ENCODE measurements around the gene ROR2.

GRCh38 chr9:91720751-91721705 lies 229.0 kb downstream of the ROR2 start:
- TF ChIP-seq CTCF (IDR thresholded peaks at IDR 0.05; ENCODE audit: insufficient read depth, low read length, poor library complexity, severe bottlenecking) (no peak), EZH2phosphoT487 (conservative IDR thresholded peaks at IDR 0.05; ENCODE audit: low read length) (no peak)
